GM12801 (cell line): ENCODE data around the gene ZNF106.

Experiments
- CTCF ChIP-seq: IDR thresholded peaks from one replicate; pipeline ENCODE4 v1.5.1; 2011; ENCODE audit warnings: control low read depth; ENCODE audit not compliant: insufficient read length; ENCODE audit errors: extremely low read depth

ZNF106 gene

GRCh38 chr15:42507514-42507913 is 16.6 kb upstream of the ZNF106 start:
- TF ChIP-seq CTCF: no peak

GRCh38 chr15:42504631-42505030 is 13.7 kb upstream of the ZNF106 start:
- no peak for TF ChIP-seq CTCF

GRCh38 chr15:42503825-42504224 is 12.9 kb upstream of the ZNF106 start:
- TF ChIP-seq CTCF: no peak

- no peak for TF ChIP-seq CTCF
Observed at GRCh38 chr15:42502477-42502876, 11.5 kb upstream of the ZNF106 start.

- no peak for TF ChIP-seq CTCF
Observed at GRCh38 chr15:42499858-42500609, 9.1 kb upstream of the ZNF106 start.

GRCh38 chr15:42498212-42499068 is 7.5 kb upstream of the ZNF106 start:
- no peak for TF ChIP-seq CTCF

- no peak for TF ChIP-seq CTCF
Observed at GRCh38 chr15:42495361-42496212, 4.6 kb upstream of the ZNF106 start, which contains the start of gene SNAP23. Gene SNAP23 (plus strand): TSS chr15:42495634. CDS start chr15:42511847, 16,213 bp downstream.
